Prostate gland (tissue), 2 donors: ENCODE results near the gene INPP5E. TPM values are rescaled to one million over a fixed set of nuclear protein-coding genes. Genes with fewer than 3 reads are reported as not detected.

Experiments
- DNase-seq: peaks from one replicate; pipeline ENCODE4 v3.0.0-alpha.2; 2019; ENCODE audit warnings: low spot score
- H3K27ac ChIP-seq, 2 donors: fragments of 200-600 bp; sonication (generic); 2 replicates each; pipeline ENCODE4 v1.5.1; 2017 to 2019
- H3K27me3 ChIP-seq: fragments of 200-600 bp; sonication (generic); replicated peaks from 2 replicates; pipeline ENCODE4 v1.5.1; 2019; ENCODE audit not compliant: insufficient read depth
- H3K36me3 ChIP-seq, 2 donors: fragments of 200-600 bp; sonication (generic); 1 replicate in 1 of 2; 2 replicates in 1 of 2; pipeline versions ENCODE4 v1.5.1 to v1.8.1; 2017 to 2019
- H3K4me1 ChIP-seq: fragments of 200-600 bp; sonication (generic); replicated peaks from 2 replicates; pipeline ENCODE4 v1.5.1; 2019
- H3K4me3 ChIP-seq, 2 donors: fragments of 200-600 bp; sonication (generic); 2 replicates each; pipeline ENCODE4 v1.5.1; 2017 to 2019
- H3K9me3 ChIP-seq: fragments of 200-600 bp; sonication (generic); 2 replicates; pipeline ENCODE4 v1.5.1; 2017
- POLR2A ChIP-seq: fragments of 450-650 bp; IDR thresholded peaks from one replicate; pipeline ENCODE4 v1.6.1; 2016; ENCODE audit warnings: antibody characterized with exemption, mild to moderate bottlenecking
- POLR2AphosphoS5 ChIP-seq: sonication (generic); formaldehyde crosslinking; IDR thresholded peaks from one replicate; pipeline ENCODE4 v1.6.1; 2017; ENCODE audit warnings: antibody characterized with exemption
- WGBS: methylation state at CpG from one replicate; pipeline ENCODE4 v1.1.5; 2018; 5-methylcytosine and 5-hydroxymethylcytosine counted together
- intact Hi-C: fragments of 100-400 bp; cut with DNase I; formaldehyde crosslinking; loops from one replicate; pipeline ENCODE4 v1.14.2; 2022
- total RNA-seq, 2 donors: library from RNA; depleted of rRNA; stranded (reverse); fragments of >200 nt; gene quantifications; one replicate each; pipeline ENCODE4 v1.1.0, GENCODE V29; 2016
- TF ChIP-seq, protein P1 (sequence below), 4 experiments: fragments of 200-600 bp in 2 of 4; fragments of 450-650 bp in 2 of 4; sonication (generic) in 2 of 4; IDR thresholded peaks; 1 replicate in 3 of 4; 2 replicates in 1 of 4; pipeline ENCODE4 v1.5.1; 2016 to 2019; ENCODE audit warnings: antibody characterized with exemption in 4 of 4, mild to moderate bottlenecking in 2 of 4, moderate library complexity in 2 of 4

INPP5E gene
- total RNA-seq, 2 donors from 2014 or later, result 10.7 to 22.7 TPM

GRCh38 chr9:136394312-136395019 lies 45.2 kb downstream of the INPP5E start:
- Histone ChIP-seq H3K27ac (no peak overlapping the region), H3K27me3 (no peaks in the 10 kb centered on the region), H3K9me3 (no peaks in the 10 kb centered on the region), H3K36me3 (peaks cover 14 to 27% of the 10 kb centered on the region in 2 donors), H3K4me1 (peaks cover 12% of the 10 kb centered on the region), H3K4me3 (no peak overlapping the region)
- WGBS, result 96% methylated on average over 21 of the region's 21 CpGs
- TF ChIP-seq POLR2AphosphoS5 (no peak), POLR2A (no peak)
- TF ChIP-seq, protein P1, sequence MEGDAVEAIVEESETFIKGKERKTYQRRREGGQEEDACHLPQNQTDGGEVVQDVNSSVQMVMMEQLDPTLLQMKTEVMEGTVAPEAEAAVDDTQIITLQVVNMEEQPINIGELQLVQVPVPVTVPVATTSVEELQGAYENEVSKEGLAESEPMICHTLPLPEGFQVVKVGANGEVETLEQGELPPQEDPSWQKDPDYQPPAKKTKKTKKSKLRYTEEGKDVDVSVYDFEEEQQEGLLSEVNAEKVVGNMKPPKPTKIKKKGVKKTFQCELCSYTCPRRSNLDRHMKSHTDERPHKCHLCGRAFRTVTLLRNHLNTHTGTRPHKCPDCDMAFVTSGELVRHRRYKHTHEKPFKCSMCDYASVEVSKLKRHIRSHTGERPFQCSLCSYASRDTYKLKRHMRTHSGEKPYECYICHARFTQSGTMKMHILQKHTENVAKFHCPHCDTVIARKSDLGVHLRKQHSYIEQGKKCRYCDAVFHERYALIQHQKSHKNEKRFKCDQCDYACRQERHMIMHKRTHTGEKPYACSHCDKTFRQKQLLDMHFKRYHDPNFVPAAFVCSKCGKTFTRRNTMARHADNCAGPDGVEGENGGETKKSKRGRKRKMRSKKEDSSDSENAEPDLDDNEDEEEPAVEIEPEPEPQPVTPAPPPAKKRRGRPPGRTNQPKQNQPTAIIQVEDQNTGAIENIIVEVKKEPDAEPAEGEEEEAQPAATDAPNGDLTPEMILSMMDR (IDR thresholded peaks at IDR 0.05), result no peak
- intact Hi-C loops, result no loop called here
- no peak for DNase-seq

DNA sequence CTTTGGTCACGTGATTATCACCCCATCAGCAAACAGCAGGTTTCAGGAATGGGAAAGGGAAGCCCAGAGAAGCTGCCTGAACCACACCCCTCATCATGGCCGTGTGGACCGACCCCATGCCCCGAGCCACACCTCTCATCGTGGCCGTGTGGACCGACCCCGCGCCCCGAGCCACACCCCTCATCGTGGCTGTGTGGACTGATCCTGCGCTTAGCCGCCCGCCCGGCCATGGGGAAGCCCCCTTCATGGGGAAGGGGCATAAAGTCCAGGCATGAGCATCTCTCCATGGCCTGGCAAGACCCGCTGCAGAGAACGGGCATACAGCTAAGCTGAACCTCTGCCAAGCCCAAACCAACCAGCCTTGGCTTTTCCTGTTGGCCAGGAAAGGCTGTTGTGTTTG lies 46.1 kb downstream of the INPP5E start:
- 86% methylated on average over 17 of the region's 17 CpGs for WGBS
- Histone ChIP-seq H3K4me3 (no peak overlapping the region), H3K36me3 (peaks cover 14 to 27% of the 10 kb centered on the region in 2 donors), H3K4me1 (peaks cover 9% of the 10 kb centered on the region), H3K27me3 (no peaks in the 10 kb centered on the region), H3K9me3 (no peaks in the 10 kb centered on the region), H3K27ac (no peak overlapping the region)
- no peak for DNase-seq
- no peak for TF ChIP-seq POLR2AphosphoS5
- TF ChIP-seq, protein P1 (IDR thresholded peaks at IDR 0.05), result no peak
- TF ChIP-seq POLR2A, result no peak
- intact Hi-C loops, result no loop called here

GRCh38 chr9:136392538-136393449 lies 46.9 kb downstream of the INPP5E start:
- peaks cover 9% of the 10 kb centered on the region for H3K4me1 ChIP-seq
- TF ChIP-seq, protein P1 (IDR thresholded peaks at IDR 0.05), result no peak
- TF ChIP-seq POLR2A (no peak), POLR2AphosphoS5 (no peak)
- no peak overlapping the region for H3K4me3 ChIP-seq
- H3K27ac ChIP-seq, result no peak overlapping the region
- H3K36me3 ChIP-seq, result peaks cover 14 to 27% of the 10 kb centered on the region in 2 donors
- DNase-seq, result no peak
- no peaks in the 10 kb centered on the region for H3K27me3 ChIP-seq
- H3K9me3 ChIP-seq, result no peaks in the 10 kb centered on the region
- 84% methylated on average over 17 of the region's 21 CpGs for WGBS
- intact Hi-C loops, result no loop called here

DNA sequence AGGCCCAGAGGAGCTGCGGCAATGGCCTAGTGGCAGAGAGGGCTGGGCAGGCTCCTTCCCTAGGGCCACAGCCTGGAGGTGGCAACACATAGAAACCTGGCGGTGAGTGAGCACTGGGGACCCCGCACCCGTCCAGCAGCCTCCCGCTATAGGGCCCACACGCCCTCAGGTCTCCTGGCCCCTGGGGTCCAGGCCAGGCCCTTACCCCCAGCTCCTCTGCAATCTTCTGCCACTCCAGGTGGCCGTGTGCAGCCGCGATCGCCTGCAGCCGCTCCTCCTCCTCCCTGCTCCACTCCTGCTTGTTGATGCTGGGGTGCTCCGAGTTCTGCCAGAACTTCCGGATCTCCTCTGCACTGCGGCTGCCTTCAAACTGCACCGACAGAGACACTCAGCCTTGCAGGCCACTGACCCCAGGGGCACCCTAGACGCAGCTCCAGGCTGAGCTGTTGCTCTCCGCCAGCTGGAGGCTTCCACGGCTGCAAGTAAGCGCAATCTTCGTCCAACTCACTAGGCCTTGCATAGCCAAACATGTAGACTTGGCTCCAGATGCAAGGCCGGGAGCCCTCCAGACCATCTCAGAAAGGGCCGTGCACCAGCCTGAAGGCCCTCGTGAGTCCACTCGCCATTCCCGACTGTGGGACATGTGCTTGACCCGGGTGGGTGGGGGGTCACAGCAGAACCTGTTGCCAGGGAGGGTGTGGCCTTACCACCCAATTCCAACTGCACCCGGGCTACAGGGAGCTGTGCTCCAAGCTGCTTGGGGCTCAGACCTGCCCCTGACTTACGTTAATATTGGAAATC lies 47.7 kb downstream of the INPP5E start:
- H3K9me3 ChIP-seq, result no peaks in the 10 kb centered on the region
- H3K27me3 ChIP-seq, result no peaks in the 10 kb centered on the region
- H3K36me3 ChIP-seq, result peaks cover 14 to 27% of the 10 kb centered on the region in 2 donors
- DNase-seq, result no peak
- no peak overlapping the region for H3K27ac ChIP-seq
- H3K4me1 ChIP-seq, result peaks cover 9% of the 10 kb centered on the region
- 92% methylated on average over 24 of the region's 28 CpGs for WGBS
- no peak overlapping the region for H3K4me3 ChIP-seq
- intact Hi-C loops, result no loop called here
- TF ChIP-seq POLR2AphosphoS5 (no peak), POLR2A (no peak)
- TF ChIP-seq, protein P1 (IDR thresholded peaks at IDR 0.05), result no peak
